ENCODE data around the gene TNS1.

TNS1 gene

GRCh38 chr2:217890445-217890844 is 112.3 kb downstream of the TNS1 start:
- DNase-seq, result peak; percentile 32

GRCh38 chr2:217889656-217890055 is 113.1 kb downstream of the TNS1 start:
- DNase-seq, result no peak

GRCh38 chr2:217887841-217888701 is 114.7 kb downstream of the TNS1 start:
- peak; percentile 64 for DNase-seq

GRCh38 chr2:217886720-217887309 is 116.0 kb downstream of the TNS1 start:
- peak; percentile 36 for DNase-seq

GRCh38 chr2:217886091-217886490 is 116.7 kb downstream of the TNS1 start:
- DNase-seq, result peak; percentile 47

- DNase-seq, result no peak
These were observed 117.8 kb downstream of the TNS1 start for GRCh38 chr2:217884985-217885384.

DNA sequence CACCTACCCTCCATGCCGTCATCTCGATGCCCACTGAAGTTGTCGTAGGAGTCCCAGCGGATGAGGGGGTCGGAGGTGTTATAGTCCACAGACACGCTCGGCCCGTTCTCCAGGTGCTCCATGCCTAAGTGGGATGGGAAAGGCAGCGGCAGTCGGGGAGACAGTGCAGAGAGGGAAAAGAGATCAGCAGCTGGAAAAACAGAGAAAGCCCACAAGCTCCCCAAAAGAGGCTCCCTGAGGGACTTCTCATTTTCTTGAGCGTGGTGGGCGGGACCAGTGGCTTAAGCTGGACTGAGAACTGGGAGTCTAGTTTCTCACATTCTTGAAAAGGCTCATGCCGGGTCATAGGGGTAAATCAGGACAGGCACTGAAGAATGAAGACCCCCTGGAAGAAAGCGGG is 121.9 kb downstream of the TNS1 start:
- peak; percentile 35 for DNase-seq

- no peak for DNase-seq
These were observed 122.4 kb downstream of the TNS1 start for GRCh38 chr2:217880287-217880889.

DNA sequence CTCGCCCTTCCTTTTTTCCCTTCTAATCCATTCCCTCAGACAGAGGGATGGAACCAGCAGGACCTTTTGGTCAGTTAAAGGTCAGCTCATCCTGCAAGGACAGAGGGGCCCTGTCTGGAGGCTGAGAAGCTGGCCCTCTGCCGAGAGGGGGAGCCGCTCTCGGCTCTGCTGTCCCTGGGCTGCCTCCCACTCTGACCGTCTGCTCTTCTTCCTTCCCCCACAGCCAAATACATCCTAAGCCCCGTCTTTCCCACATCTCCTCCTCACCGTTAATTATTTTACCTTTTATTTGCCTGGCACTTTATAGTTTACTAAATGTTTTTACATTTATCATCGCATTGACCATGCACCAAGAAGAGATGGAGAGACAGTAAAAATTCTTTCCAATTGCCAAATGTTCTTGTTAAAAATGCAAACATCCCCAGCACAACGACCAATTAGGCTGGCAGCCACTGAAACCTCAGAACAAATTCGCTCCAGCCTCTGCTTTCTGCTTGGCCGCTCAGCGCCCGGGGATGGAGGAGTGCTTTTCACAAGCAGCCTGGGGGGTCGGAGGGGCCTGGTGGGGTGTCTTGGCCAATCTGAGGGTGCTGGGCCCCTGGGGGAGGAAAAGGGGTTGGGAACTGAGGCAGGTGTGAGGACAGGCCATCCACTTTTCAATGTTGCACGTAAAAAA is 123.7 kb downstream of the TNS1 start:
- DNase-seq, result no peak

DNA sequence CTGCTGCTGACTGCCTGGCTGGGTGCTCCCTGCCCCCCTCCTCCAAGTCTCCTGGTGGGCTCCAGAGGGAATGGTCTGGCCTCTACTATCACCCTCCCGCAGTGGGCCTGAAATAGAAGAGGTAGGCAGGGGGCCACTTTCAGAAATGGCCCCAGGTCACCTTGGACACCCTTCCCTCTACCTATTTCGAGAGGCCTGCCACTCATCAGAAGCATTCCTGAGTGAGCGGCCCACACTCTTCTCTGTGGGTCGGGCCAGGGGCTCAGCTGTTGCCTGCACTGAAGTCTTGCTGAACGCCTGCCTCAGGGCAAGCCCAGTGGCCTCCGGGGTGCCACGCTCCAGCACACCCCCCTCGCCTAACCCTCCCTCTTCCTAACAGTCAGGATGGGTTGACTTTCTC is 124.9 kb downstream of the TNS1 start:
- DNase-seq, result no peak

DNA sequence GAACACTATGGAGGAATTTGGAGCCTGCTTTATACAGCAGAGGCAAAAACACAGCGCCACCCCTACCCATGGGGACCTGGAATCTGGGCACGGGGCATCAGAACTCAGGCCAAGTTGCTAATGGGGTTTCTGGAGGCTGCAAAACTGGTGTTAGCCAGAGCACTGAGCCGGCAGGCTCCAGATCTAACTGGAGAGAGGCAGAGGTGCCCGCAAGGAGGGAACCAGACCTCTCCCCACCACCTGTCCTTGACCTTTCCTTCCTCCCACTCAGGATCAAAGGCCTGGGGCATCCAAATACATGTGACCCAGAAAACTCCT is 126.6 kb downstream of the TNS1 start:
- DNase-seq, result no peak

- DNase-seq, result peak; percentile 2
These were observed 127.1 kb downstream of the TNS1 start for GRCh38 chr2:217875556-217876252.

DNA sequence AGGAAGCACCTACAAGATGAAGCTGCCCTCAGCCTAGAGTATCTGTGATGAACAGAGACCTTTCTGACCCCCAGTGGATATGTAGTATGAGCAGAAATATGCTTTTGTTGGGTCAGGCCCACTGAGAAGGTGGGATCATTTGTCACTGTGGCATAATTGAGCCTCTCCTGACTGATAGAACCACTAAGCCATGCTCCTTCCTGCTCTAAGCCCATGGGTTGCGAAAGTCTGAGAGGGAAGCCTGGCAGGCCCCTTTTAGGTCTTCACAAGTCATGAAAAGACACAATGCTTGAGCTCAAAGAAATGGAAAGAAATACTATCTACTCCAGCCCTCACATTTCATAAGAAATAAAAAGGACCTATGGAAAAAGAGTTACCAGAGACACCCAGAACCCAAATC is 127.7 kb downstream of the TNS1 start:
- DNase-seq, result peak; percentile 92

- no peak for DNase-seq
These were observed 129.4 kb downstream of the TNS1 start for GRCh38 chr2:217873371-217873770.

- DNase-seq, result no peak
These were observed 130.5 kb downstream of the TNS1 start for GRCh38 chr2:217872319-217872718.

GRCh38 chr2:217870528-217871011 is 132.2 kb downstream of the TNS1 start:
- DNase-seq, result no peak

DNA sequence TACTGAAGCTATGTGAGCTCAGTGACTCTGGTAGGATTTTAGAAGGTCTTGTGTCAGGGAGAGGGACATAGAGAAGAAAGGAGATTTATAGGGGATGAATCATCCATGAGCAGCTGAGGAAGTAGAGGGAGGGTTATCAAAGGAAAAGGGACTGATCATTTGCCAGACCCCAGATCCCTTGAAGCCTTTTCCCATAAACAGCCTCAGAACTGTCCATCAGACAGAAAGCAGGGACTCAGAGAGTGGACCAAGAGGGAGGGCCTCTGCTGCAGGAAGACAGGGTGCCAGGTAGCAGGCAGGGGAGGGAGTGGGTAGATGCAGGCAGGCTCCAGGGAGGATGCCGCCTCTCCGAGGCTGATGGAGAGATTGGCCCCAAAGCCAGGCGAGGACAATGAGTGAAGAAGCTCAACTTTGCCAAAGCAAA is 133.9 kb downstream of the TNS1 start:
- no peak for DNase-seq

DNA sequence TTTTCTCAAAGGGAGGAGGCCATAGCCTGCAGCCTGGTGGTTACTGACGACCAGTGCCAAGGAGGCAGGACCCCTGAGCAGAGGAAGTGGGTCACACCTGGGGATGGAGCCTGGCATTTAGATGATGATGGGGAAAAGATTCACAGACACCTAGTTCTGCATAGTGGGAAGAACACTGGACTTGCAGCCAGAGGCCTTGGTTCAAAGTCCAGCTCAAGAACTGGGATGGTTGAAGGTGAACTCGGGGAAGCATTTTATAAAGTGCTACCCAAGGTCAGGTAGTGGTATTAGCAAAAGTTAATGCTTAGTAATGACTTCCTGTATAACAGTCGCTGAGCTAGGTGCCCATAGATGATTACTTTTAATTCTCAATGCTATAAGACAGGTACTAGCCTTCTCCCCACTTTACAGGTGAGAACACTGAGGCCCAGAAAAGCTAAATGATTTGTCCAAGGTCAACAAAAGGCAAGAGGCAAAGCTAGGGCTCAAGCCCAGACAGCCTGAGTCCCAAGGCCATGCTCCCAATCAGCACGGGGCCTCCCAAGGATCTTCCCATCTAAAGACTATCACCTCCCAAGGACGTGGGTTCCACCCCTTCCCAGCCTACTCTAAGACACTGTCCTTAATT is 134.4 kb downstream of the TNS1 start:
- DNase-seq, result no peak

GRCh38 chr2:217866457-217866856 is 136.3 kb downstream of the TNS1 start:
- no peak for DNase-seq

GRCh38 chr2:217864963-217865772 is 137.6 kb downstream of the TNS1 start:
- DNase-seq, result no peak

DNA sequence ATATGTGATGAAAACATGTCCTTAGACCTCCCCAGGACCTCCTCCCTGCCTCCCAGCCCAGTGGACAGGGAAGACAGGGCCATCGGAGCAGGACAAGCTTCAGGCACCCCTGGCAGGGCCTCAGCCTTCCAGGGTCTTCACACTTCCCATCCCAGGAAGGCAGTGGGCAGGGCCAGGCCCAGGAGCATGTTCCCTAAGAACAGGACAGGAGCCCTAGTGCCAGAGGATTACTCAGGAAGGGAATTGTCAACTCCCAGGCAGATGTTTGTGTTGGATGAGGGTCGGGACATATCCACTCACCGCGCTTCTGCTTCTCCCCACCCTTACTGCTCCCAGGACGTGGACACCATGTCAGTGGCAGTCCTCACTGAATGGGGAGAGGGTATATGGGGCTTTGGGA is 138.9 kb downstream of the TNS1 start:
- no peak for DNase-seq

Measured in MV-4-11 (cell line).